Liver (tissue), 9 donors: Measurements from ENCODE around the gene PTHLH. TPM values are rescaled to one million over a fixed set of nuclear protein-coding genes. Genes with fewer than 3 reads are reported as not detected.

Source experiments
- DNase-seq: peaks from one replicate; pipeline ENCODE4 v3.0.0-alpha.2; 2017; ENCODE audit warnings: low spot score
- H3K27ac ChIP-seq, 2 donors: one replicate each; pipeline ENCODE4 v1.7.0; 2013; ENCODE audit warnings: inconsistent platforms in 2 of 2, low read length in 2 of 2, control low read depth in 1 of 2, low read depth in 1 of 2, mild to moderate bottlenecking in 1 of 2
- H3K27me3 ChIP-seq, 4 donors: one replicate each; pipeline versions ENCODE4 v1.6.1 to v1.7.0; 2013; ENCODE audit warnings: low read length in 3 of 4, inconsistent platforms in 1 of 4, mild to moderate bottlenecking in 1 of 4, moderate library complexity in 1 of 4; ENCODE audit not compliant: control insufficient read depth in 4 of 4, insufficient read depth in 4 of 4
- H3K36me3 ChIP-seq, 4 donors: one replicate each; pipeline versions ENCODE4 v1.6.1 to v1.7.0; 2013; ENCODE audit warnings: low read length in 3 of 4, mild to moderate bottlenecking in 3 of 4, low read depth in 1 of 4, moderate library complexity in 1 of 4; ENCODE audit not compliant: control insufficient read depth in 4 of 4, insufficient read depth in 3 of 4
- H3K4me1 ChIP-seq, 4 donors: one replicate each; pipeline versions ENCODE4 v1.6.1 to v1.7.0; 2013; ENCODE audit warnings: low read length in 3 of 4, mild to moderate bottlenecking in 3 of 4, moderate library complexity in 1 of 4; ENCODE audit not compliant: control insufficient read depth in 4 of 4, insufficient read depth in 4 of 4
- H3K4me3 ChIP-seq, 3 donors: one replicate each; pipeline versions ENCODE4 v1.6.1 to v1.7.0; 2013; ENCODE audit warnings: low read length in 3 of 3, control low read depth in 1 of 3, low read depth in 1 of 3, mild to moderate bottlenecking in 1 of 3
- H3K9ac ChIP-seq, 2 donors: one replicate each; pipeline ENCODE4 v1.7.0; 2013; ENCODE audit warnings: low read length in 2 of 2, mild to moderate bottlenecking in 2 of 2, moderate library complexity in 2 of 2, control low read depth in 1 of 2, low read depth in 1 of 2
- H3K9me3 ChIP-seq, 4 donors: one replicate each; pipeline versions ENCODE4 v1.6.1 to v1.7.0; 2013; ENCODE audit warnings: low read length in 3 of 4; ENCODE audit not compliant: control insufficient read depth in 4 of 4
- EGR1 ChIP-seq, 2 donors: IDR thresholded peaks; 2 replicates each; pipeline ENCODE4 v1.6.1; 2016 to 2018; ENCODE audit warnings: antibody characterized with exemption in 2 of 2, low read depth in 2 of 2
- FOXA1 ChIP-seq: IDR thresholded peaks from 2 replicates; pipeline ENCODE4 v1.6.1; 2016; ENCODE audit warnings: antibody characterized with exemption
- FOXA2 ChIP-seq: IDR thresholded peaks from 2 replicates; pipeline ENCODE4 v1.6.1; 2016; ENCODE audit warnings: antibody characterized with exemption
- GABPA ChIP-seq, 2 donors: IDR thresholded peaks in 1 of 2; conservative IDR thresholded peaks in 1 of 2; 2 replicates each; pipeline ENCODE4 v1.6.1; 2016; ENCODE audit warnings: antibody characterized with exemption in 2 of 2, mild to moderate bottlenecking in 1 of 2, moderate library complexity in 1 of 2
- HNF4A ChIP-seq, 2 donors: conservative IDR thresholded peaks; 2 replicates each; pipeline ENCODE4 v1.6.1; 2016; ENCODE audit warnings: antibody characterized with exemption in 2 of 2, mild to moderate bottlenecking in 2 of 2
- HNF4G ChIP-seq: IDR thresholded peaks from 2 replicates; pipeline ENCODE4 v1.6.1; 2016; ENCODE audit warnings: antibody characterized with exemption
- NR2F2 ChIP-seq: IDR thresholded peaks from 2 replicates; pipeline ENCODE4 v1.6.1; 2016; ENCODE audit warnings: antibody characterized with exemption
- RAD21 ChIP-seq, 2 donors: IDR thresholded peaks; 2 replicates each; pipeline ENCODE4 v1.6.1; 2016; ENCODE audit warnings: antibody characterized with exemption in 2 of 2, mild to moderate bottlenecking in 2 of 2
- RXRA ChIP-seq, 2 donors: IDR thresholded peaks; 2 replicates each; pipeline ENCODE4 v1.6.1; 2017 to 2018; ENCODE audit warnings: antibody characterized with exemption in 2 of 2, mild to moderate bottlenecking in 1 of 2
- TAF1 ChIP-seq: conservative IDR thresholded peaks from 2 replicates; pipeline ENCODE4 v1.6.1; 2016; ENCODE audit warnings: antibody characterized with exemption, mild to moderate bottlenecking
- YY1 ChIP-seq: IDR thresholded peaks from 2 replicates; pipeline ENCODE4 v1.6.1; 2016; ENCODE audit warnings: antibody characterized with exemption, mild to moderate bottlenecking
- WGBS: extraction: QIAGEN DNeasy Blood & Tissue Kit; methylation state at CpG from one replicate; pipeline ENCODE4 v1.1.7; 2013; 5-methylcytosine and 5-hydroxymethylcytosine counted together
- polyA plus RNA-seq, 2 donors: library from polyadenylated mRNA; stranded (reverse) in 1 of 2; unstranded in 1 of 2; fragments of 200-250 nt in 1 of 2; fragments of >200 nt in 1 of 2; fragmentation: Nextera tagmentation in 1 of 2; extraction: Ambion mirVana in 1 of 2; gene quantifications; one replicate each; pipeline versions ENCODE4 v1.2.1 to v1.2.3, GENCODE V29; 2013 to 2015
- total RNA-seq, 2 donors: library from RNA; depleted of rRNA; stranded (reverse); fragments of >200 nt; gene quantifications; one replicate each; pipeline ENCODE4 v1.2.3, GENCODE V29; 2014
- TF ChIP-seq, protein P1 (sequence below): IDR thresholded peaks from 2 replicates; pipeline ENCODE4 v1.6.1; 2016; ENCODE audit warnings: antibody characterized with exemption, mild to moderate bottlenecking
- TF ChIP-seq, protein P2 (sequence below): IDR thresholded peaks from 2 replicates; pipeline ENCODE4 v1.6.1; 2016; ENCODE audit warnings: antibody characterized with exemption
- TF ChIP-seq, protein P3 (sequence below): IDR thresholded peaks from 2 replicates; pipeline ENCODE4 v1.6.1; 2016; ENCODE audit warnings: antibody characterized with exemption
- TF ChIP-seq, protein P4 (sequence below): fragments of 150-350 bp; IDR thresholded peaks from 2 replicates; pipeline ENCODE4 v1.5.1; 2017; ENCODE audit warnings: improper control_type of control experiment, low read depth, low read length; ENCODE audit not compliant: missing input control
- donor health status: healthy.
- donor health status: healthy.
- donor health status: healthy.
- donor health status: healthy.
- donor health status: healthy.

The PTHLH gene
- total and polyA plus RNA-seq, 4 donors = not detected

DNA sequence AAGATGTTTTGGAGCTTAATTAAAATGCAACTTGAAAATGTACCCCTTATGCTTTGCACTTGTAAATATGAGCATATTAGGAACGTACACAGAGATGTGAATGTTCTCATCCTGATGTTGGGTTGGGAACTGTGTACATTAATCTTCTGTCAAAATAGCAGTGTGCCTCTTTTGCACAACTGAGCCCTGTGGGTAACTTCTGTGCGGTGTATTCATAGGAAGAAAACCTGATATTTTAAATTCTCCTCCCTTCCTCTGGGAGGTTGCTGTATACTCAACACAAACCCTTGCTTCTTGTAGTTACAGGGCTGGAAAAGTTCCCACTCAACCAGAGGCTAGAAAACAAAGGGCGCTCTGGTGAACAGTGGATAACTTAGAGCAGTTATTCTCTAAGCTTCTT, 18.7 kb downstream of the PTHLH start:
- no peaks in the 10 kb centered on the region for H3K9me3 ChIP-seq
- 91% methylated on average over 3 of the region's 3 CpGs for WGBS
- peaks cover 0 to 4% (median 0%) of the 10 kb centered on the region in 4 donors for H3K27me3 ChIP-seq
- DNase-seq = no peak
- H3K36me3 ChIP-seq = no peaks in the 10 kb centered on the region
- H3K4me3 ChIP-seq = no peak overlapping the region
- no peak overlapping the region for H3K27ac ChIP-seq
- TF ChIP-seq EGR1 (IDR thresholded peaks at IDR 0.05; ENCODE audit: low read depth in 2 of 2) (no peak), NR2F2 (no peak), FOXA1 (no peak), TAF1 (no peak), GABPA (IDR thresholded peaks at IDR 0.05 in 1 of 2, conservative IDR thresholded peaks at IDR 0.05 in 1 of 2) (no peak)
- H3K9ac ChIP-seq = no peak overlapping the region
- peaks cover 0 to 4% (median 0%) of the 10 kb centered on the region in 4 donors for H3K4me1 ChIP-seq

DNA sequence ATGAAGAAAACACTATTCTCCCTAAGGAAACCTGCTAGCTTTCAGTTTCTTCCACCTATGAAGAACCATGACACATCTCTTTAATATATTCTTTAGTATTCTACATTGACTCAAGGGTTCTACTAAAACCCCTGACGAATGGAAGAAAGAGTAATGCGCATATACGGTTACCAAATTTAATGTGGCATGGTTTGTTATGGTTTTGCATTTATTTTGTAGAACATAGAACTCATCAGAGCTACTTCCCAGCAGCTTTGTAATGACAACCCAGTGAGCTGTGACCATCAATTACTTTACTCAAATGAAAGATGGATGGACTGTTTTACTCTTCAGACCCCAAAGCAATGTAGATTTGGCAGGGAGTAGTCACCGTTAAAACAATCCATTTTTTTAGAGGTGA, 19.2 kb downstream of the PTHLH start:
- no peak overlapping the region for H3K27ac ChIP-seq
- H3K36me3 ChIP-seq = no peaks in the 10 kb centered on the region
- H3K9ac ChIP-seq = no peak overlapping the region
- H3K4me3 ChIP-seq = no peak overlapping the region
- 91% methylated on average over 4 of the region's 4 CpGs for WGBS
- TF ChIP-seq RXRA (IDR thresholded peaks at IDR 0.05) = no peak
- TF ChIP-seq, protein P1, sequence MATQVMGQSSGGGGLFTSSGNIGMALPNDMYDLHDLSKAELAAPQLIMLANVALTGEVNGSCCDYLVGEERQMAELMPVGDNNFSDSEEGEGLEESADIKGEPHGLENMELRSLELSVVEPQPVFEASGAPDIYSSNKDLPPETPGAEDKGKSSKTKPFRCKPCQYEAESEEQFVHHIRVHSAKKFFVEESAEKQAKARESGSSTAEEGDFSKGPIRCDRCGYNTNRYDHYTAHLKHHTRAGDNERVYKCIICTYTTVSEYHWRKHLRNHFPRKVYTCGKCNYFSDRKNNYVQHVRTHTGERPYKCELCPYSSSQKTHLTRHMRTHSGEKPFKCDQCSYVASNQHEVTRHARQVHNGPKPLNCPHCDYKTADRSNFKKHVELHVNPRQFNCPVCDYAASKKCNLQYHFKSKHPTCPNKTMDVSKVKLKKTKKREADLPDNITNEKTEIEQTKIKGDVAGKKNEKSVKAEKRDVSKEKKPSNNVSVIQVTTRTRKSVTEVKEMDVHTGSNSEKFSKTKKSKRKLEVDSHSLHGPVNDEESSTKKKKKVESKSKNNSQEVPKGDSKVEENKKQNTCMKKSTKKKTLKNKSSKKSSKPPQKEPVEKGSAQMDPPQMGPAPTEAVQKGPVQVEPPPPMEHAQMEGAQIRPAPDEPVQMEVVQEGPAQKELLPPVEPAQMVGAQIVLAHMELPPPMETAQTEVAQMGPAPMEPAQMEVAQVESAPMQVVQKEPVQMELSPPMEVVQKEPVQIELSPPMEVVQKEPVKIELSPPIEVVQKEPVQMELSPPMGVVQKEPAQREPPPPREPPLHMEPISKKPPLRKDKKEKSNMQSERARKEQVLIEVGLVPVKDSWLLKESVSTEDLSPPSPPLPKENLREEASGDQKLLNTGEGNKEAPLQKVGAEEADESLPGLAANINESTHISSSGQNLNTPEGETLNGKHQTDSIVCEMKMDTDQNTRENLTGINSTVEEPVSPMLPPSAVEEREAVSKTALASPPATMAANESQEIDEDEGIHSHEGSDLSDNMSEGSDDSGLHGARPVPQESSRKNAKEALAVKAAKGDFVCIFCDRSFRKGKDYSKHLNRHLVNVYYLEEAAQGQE = no peak
- TF ChIP-seq, protein P2, sequence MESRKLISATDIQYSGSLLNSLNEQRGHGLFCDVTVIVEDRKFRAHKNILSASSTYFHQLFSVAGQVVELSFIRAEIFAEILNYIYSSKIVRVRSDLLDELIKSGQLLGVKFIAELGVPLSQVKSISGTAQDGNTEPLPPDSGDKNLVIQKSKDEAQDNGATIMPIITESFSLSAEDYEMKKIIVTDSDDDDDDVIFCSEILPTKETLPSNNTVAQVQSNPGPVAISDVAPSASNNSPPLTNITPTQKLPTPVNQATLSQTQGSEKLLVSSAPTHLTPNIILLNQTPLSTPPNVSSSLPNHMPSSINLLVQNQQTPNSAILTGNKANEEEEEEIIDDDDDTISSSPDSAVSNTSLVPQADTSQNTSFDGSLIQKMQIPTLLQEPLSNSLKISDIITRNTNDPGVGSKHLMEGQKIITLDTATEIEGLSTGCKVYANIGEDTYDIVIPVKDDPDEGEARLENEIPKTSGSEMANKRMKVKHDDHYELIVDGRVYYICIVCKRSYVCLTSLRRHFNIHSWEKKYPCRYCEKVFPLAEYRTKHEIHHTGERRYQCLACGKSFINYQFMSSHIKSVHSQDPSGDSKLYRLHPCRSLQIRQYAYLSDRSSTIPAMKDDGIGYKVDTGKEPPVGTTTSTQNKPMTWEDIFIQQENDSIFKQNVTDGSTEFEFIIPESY = no peak
- TF ChIP-seq RAD21 (IDR thresholded peaks at IDR 0.05) = no peak
- TF ChIP-seq YY1 = no peak
- no peaks in the 10 kb centered on the region for H3K9me3 ChIP-seq
- no peak for DNase-seq
- no peaks in the 10 kb centered on the region for H3K27me3 ChIP-seq
- peaks cover 0 to 4% (median 0%) of the 10 kb centered on the region in 4 donors for H3K4me1 ChIP-seq

DNA sequence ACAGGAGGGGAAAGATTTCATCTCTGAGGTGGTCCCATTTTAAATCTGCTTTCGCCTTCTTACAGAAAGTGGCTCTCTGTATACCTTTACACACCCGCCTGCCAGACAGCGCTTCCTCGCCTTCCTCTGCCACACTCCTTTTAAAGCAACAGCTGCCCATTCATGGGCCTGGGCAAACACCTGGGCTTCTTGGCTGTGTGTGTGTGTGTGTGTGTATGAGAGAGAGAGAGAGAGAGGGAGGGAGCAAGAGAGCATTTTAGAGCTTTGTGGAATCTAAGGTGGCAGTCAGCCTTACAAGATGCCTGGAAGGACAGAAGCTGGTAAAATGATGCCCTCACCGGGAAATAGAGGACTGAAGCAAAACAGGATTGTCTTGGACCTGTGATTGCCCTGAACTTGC, 20.0 kb downstream of the PTHLH start:
- H3K27me3 ChIP-seq = no peaks in the 10 kb centered on the region
- TF ChIP-seq YY1 (no peak), NR2F2 (no peak), RXRA (IDR thresholded peaks at IDR 0.05) (no peak), EGR1 (IDR thresholded peaks at IDR 0.05; ENCODE audit: low read depth in 2 of 2) (no peak), HNF4A (conservative IDR thresholded peaks at IDR 0.05) (no peak), FOXA2 (no peak), HNF4G (no peak)
- TF ChIP-seq, protein P2 = no peak
- TF ChIP-seq, protein P3, sequence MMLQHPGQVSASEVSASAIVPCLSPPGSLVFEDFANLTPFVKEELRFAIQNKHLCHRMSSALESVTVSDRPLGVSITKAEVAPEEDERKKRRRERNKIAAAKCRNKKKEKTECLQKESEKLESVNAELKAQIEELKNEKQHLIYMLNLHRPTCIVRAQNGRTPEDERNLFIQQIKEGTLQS = no peak
- TF ChIP-seq, protein P4, sequence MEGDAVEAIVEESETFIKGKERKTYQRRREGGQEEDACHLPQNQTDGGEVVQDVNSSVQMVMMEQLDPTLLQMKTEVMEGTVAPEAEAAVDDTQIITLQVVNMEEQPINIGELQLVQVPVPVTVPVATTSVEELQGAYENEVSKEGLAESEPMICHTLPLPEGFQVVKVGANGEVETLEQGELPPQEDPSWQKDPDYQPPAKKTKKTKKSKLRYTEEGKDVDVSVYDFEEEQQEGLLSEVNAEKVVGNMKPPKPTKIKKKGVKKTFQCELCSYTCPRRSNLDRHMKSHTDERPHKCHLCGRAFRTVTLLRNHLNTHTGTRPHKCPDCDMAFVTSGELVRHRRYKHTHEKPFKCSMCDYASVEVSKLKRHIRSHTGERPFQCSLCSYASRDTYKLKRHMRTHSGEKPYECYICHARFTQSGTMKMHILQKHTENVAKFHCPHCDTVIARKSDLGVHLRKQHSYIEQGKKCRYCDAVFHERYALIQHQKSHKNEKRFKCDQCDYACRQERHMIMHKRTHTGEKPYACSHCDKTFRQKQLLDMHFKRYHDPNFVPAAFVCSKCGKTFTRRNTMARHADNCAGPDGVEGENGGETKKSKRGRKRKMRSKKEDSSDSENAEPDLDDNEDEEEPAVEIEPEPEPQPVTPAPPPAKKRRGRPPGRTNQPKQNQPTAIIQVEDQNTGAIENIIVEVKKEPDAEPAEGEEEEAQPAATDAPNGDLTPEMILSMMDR = no peak

More for the DNA sequence above, 20.0 kb downstream of the PTHLH start:
- Histone ChIP-seq H3K4me3 (no peak overlapping the region), H3K9me3 (no peaks in the 10 kb centered on the region), H3K27ac (no peak overlapping the region), H3K9ac (no peak overlapping the region), H3K4me1 (peaks cover 0 to 4% (median 0%) of the 10 kb centered on the region in 4 donors), H3K36me3 (no peaks in the 10 kb centered on the region)
- 84% methylated on average over 5 of the region's 5 CpGs for WGBS
- DNase-seq = no peak
